CD4-positive, alpha-beta T cell treated with Interleukin-10 for 1 hour (primary cell): ENCODE results near the gene ARFGAP2.

Source experiments
- DNase-seq: peaks from one replicate; pipeline ENCODE4 v3.0.0-alpha.2; 2020

Gene ARFGAP2

DNA sequence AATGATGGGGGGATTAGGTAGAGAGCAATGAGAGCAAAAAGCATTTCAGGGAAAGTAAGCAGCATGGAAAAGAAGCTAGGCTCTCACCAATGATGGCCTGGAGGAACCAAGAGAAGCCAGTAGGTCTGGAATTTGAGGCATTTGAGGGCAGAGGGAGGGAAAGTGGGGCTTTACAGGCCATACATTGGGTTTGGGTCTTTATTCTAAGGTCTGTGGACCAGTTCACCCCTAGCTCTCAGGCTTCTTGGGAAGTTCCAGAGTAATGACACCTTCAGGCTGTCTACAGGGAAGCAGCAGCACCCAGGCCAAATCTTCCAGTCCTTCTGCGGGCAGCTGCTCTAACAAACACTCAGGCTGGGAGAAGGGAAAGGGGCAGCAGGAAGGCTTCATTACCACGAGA is 29.4 kb downstream of the ARFGAP2 start:
- DNase-seq = no peak

DNA sequence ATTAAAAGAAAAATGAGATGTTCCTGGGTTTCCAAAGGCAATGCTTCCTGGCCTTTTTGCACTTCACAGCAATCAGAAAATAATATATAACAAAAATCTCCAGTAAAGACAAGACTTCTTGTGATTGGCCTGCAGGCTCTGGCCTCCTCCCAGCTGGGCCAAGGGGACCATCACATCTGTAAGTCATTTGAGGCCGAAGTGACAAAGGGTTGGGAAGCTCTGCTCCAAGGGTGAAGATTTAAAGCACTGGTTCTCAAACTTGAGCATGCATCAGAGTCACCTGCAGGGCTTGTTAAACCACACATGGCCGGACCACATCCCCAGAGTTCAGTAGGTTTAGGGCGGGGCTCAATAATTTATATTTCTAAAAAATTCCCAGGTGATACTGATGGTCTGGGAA is 32.1 kb downstream of the ARFGAP2 start:
- DNase-seq = no peak

DNA sequence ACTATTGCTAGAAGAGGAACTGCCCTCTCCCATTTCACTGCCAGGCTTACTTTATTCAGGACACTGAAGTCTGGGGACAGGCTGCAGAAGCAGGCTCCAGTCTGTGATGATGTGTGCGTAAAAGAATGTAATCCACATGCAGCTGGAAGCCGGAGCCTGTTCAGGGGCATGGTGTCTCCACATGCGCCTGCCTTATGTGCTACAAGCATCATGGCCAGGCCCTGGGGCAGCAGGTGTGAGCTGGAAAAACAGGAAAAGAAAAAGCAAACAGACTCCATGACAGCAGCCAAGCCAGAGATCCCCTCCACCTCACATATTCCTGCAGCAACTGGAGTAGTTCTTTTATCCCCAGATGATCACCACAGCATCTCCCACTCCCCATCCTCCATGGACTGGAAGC is 33.4 kb downstream of the ARFGAP2 start:
- no peak for DNase-seq

DNA sequence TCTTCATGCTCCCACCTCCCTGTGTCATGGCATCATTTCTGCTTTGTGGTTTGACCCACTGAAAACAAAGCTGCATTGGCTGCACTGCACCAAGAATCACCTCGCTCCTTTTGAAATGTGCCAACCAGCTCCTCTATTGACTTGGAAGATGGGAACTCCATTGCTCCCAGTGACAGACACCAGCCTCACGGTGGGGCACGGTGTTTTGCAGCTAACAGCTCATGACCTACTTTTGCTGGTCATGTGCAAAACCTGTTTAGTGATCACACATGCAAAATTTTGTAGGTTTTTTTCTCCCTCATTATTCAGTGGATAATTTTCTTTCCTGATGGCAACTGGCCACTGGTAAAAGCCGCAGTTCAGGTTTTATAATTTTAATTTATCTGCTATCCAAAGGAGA is 36.8 kb downstream of the ARFGAP2 start:
- no peak for DNase-seq

DNA sequence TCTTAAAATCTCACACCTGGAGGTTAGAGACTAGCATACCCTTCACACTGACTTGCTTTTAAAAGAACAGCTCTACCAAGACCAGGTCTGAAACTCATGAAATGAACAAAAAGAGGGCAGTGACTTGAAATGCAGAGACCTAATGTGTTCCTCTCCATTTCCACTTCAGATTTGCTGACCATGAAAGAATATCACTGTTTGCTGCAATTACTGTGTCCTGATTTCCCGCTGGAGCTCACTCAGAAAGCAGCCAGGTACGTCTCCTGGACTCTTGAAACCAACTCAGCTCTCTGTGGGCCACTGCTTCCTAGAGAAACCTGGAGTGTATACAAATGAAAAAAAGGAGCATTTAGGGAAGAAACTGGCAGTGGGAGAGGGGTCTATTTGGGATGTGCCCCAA is 39.2 kb downstream of the ARFGAP2 start:
- DNase-seq = no peak

DNA sequence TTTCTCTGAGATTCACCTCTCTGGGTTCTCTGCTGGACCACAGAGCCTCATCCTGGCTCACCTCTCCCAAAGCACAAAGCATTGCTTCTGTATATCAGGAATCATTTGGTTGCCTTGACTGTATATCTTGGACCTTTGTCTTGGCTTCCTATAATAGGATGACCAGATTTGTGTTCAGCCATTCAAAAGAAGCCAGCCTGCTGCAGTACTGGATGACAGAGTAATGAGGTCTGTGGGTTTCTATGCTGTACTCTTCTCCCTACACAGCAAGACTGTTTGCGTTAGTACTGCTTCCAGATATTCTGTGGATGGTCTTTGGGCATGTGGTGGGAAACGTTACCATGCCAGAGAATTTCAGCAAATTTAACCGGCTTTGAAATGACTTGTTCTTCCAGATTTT is 39.8 kb downstream of the ARFGAP2 start:
- no peak for DNase-seq

DNA sequence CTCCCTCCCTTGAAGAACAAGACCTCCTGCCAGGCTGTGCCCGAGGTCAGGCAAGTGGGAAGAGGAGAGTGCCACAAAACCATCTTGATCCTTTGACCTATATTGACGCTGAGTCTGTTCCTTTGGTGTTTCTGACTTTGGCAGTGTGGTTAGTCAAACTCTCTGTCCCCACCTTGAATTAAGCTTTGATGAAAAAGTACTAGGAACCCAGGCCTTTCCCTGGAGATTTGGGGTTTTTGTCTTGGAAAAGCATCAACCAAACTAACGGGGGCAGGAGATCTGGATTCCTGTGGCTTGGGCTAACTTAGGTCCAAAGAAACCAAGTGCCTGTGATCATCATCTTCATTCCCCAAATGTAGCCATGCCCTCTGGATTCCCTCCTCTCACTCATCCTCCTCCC is 40.4 kb downstream of the ARFGAP2 start:
- no peak for DNase-seq

DNA sequence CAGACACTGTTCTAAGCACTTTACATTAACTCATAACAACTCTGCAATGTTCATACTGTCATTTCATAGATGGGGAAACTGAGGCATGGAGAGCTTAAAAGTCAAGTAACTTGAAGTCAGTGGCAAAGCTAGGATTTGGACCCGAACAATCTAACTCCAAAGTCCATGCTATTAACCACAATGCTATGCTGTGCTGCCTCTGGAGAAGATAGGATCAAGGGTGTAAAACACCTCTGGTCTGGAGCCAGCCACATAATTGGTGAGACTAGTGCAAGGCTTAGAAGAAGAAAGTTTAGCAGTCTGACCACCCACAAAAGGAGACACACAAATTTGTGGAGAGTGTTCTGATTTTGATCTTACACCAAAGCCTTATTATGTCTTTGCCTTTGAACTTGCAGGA is 43.7 kb downstream of the ARFGAP2 start:
- no peak for DNase-seq

DNA sequence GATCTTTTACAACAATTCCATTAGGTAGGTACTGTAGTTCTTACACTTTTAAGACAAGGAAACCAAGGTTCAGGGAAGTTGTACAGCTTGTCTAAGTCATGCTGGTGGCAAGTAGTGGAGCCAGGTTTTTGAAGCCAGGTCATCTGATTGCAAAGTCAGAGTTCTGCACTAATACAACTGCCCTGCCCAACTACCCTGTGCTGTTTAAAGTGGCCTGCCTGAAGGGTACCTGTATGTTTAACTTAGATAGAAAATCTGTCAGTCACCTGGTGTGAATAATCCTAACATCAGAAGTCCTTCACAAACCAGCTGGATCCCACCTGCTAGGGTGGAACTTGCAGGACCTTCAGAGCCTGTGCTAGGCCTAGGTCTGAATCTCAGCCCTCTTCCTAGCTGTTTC is 44.2 kb downstream of the ARFGAP2 start:
- DNase-seq = no peak

DNA sequence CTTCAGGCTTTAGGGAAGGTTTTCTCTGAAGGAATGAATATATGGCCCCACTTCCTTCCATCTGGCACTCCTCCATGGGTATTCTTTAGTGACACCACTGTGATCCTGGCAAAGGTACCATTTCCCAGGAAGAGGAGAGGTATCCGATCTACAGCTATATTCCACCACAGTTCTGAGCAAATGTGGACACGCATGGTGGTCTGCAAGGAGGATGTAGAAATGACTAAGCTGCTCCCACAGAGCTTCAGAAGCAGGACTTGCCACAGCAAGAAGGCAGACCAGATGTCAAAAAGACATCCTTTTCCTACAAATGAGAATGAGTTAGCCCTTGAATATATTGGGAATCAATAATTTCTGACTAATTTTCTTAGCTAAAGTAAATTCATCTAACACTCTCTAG is 45.5 kb downstream of the ARFGAP2 start:
- no peak for DNase-seq

DNA sequence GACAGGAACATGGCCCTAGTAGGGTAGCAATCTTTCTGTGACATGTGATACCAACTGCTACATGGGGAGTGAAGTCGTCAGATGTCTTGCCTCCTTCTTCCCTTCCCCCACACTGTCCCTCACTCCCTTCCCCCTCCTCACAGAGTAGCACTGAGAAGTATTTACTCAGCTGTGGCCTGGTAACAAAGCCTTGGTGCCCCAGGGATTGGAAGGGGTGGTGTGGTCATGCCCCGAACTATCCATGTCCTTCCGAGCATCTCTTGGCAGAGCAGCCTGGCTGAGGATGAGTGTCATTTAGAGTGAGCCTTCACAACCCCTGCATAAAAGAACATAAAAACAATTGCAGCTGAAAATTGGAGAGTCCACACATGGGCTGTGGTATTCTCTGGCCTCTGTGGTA is 46.1 kb downstream of the ARFGAP2 start:
- DNase-seq = no peak

DNA sequence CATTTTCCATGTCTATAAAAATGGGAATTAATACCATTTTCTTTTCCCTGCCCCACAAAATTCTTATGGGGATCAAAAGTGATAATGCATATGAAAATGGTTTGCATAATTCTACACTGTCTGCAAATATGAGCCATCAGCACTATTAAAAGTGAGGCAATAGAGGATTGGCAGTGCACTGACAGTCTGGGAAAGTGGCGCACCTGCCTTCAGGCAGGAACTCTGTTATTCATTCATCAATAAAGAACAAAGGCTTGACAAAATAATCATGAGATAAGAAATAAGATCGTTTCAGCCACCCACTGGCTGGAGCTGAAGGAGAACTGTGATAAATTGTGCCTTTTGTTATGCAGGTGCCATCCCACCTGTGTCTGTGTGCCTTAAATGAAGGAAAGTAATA is 49.5 kb downstream of the ARFGAP2 start:
- DNase-seq = no peak

DNA sequence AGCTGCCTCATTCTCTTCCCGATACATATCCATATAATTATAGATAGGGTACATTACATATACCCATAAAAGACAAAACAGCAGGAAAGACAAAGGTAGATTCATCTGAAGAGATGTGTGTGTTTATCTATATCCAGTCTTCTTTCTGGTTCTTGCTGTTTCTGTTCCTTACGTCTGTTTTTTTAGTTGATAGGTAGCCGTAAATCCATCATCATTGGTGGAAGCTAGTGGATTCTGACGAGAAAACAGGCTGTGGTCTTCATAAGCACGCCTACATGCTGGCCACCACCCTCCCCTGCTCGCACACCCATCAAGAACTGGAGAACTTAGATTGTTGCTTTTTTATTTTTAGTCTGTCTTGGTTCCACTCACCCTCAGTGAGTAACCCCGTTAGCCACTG is 51.6 kb downstream of the ARFGAP2 start:
- DNase-seq = no peak

DNA sequence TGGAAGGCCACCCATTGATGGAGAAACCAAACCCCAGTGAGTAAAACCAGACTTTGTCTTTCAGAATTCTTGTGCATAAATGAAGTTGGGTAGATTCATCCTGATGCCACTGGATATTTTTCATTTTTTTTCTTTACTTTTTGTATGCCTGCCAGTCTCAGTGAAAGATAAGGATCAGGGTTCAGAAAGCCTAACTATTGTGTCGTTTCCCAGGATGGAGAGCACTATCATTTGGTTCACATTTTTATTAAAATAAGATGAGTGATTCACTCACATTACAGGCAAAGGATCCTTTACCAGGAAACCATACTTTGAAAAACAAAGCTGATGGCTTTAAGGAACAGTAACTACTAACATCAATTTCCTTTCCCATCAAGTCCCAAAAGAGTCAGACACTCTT is 52.0 kb downstream of the ARFGAP2 start:
- DNase-seq = no peak

DNA sequence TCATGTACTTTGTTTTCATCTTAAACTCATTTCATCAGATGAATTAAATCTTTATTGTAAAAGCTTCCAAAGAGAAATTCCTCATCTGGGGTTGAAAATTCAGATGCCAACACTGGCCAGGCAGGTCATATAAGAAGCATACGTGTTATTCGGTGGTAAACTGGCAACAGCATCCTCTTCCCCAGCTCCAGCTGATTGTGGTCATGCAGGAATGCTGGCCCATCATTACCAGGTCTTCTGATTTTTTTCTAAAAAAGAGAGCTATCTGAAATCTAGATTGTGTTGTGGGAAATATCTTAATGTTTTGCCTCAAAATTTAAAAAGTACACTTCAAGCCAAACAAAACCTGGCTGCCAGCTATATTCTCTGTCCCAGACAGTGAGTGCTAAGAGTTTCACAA is 53.6 kb downstream of the ARFGAP2 start:
- DNase-seq = no peak

DNA sequence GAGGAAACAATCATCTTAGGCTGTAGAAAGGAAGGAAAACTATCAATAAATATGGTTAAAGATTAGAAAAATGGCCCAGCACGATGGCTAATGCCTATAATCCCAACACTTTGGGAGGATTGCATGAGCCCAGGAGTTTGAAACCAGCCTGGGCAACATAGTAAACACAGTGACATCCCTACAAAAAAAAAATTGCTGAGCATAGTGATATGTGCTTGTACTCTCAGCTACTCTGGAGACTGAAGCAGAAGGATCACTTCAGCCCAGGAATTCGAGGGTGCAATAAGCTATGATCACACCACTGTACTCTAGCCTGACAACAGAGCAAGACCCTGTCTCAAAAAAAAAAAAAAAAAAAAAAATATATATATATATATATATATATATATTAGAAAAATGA is 54.9 kb downstream of the ARFGAP2 start:
- no peak for DNase-seq

DNA sequence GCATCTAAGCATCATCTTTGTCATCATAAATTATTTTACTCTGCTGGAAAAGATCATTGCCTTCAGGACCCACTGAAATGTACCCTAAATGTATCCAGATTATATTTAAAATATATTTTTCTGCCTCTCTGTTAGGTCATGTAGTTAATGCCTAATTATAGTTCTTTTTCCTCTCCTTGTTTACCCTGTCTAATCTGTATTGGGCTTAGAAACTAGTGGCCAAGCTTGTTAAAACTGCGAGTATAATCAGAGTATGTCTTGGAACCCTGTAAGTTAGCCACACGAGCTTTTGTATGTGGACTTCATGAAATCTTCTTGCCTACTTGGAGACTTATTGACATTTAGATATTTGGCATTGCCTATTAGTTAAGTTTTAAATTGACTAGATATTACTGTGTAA is 55.6 kb downstream of the ARFGAP2 start:
- no peak for DNase-seq

DNA sequence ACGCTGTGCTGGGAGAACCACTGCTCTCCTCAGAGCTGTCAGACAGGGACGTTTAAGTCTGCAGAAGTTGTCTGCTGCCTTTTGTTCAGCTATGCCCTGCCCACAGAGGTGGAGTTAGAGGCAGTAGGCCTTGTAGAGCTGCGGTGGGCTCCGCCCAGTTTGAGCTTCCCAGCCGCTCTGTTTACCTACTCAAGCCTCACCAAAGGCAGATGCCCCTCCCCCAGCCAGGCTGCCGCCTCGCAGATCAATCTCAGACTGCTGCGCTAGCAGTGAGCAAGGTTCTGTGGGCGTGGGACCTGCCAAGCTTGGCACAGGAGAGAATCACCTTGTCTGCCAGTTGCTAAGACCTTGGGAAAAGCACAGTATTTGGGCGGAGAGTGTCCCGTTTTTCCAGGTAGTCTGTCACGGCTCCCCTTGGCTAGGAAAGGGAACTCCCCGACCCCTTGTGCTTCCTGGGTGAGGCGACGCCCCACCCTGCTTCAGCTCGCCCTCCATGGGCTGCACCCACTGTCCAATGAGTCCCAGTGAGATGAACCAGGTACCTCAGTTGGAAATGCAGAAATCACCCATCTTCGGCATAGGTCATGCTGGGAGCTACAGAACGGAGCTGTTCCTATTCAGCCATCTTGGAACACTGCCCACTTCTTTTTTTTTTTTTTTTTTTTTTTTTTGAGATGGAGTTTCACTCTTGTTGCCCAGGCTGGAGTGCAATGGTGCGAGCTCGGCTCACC is 57.6 kb downstream of the ARFGAP2 start:
- DNase-seq = peak; percentile 46
